ENCODE measurements around the gene PROCA1.

DNA sequence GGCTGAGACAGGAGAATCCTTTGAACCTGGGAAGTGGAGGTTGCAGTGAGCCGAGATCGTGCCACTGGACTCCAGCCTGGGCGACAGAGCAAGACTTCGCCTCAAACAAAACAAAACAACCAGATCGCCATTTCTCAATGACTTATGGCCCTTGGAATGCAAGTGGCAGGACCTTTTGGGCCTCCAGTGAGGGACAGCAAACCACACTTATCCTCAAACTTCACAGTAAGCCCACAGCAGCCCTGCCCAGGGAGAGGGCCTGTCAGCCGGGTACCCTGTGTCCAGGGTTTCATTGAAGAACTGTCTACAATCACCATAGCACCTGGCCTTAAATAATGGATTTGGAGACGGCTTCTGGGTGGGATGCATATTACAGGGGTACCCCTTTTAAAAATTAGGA, 43.8 kb upstream of the PROCA1 start:
- TF ChIP-seq, protein P1, sequence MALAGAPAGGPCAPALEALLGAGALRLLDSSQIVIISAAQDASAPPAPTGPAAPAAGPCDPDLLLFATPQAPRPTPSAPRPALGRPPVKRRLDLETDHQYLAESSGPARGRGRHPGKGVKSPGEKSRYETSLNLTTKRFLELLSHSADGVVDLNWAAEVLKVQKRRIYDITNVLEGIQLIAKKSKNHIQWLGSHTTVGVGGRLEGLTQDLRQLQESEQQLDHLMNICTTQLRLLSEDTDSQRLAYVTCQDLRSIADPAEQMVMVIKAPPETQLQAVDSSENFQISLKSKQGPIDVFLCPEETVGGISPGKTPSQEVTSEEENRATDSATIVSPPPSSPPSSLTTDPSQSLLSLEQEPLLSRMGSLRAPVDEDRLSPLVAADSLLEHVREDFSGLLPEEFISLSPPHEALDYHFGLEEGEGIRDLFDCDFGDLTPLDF (CRISPR knock-in tag; IDR thresholded peaks at IDR 0.05), result no peak
- no peak for TF ChIP-seq BCOR (IDR thresholded peaks at IDR 0.05)
